Measurements from ENCODE around the gene TJAP1. TPM values are rescaled to one million over a fixed set of nuclear protein-coding genes. Genes with fewer than 3 reads are reported as not detected.

The TJAP1 gene
- total and polyA plus RNA-seq, 2 of the 8 experiments (the other 6 are each of a cell fraction or from before 2014, with no cell fraction given) = 30.7 to 40.4 TPM

- TF ChIP-seq BCL11A (IDR thresholded peaks at IDR 0.05; ENCODE audit: low read depth in 2 of 2, low read length in 2 of 2) (no peak), CTBP2 (IDR thresholded peaks at IDR 0.05; ENCODE audit: borderline replicate concordance, insufficient read depth, insufficient read length, low read length) (no peak), KDM4A (IDR thresholded peaks at IDR 0.05; ENCODE audit: low read depth, low read length, severe bottlenecking) (peak; percentile 97), SIN3A (conservative IDR thresholded peaks at IDR 0.05 in 1 of 2, IDR thresholded peaks at IDR 0.05 in 1 of 2; ENCODE audit: low read depth in 1 of 2, low read length in 2 of 2) (peak in 1 of 2 experiments; percentile 80; a peak in 2 of 4 replicates), SP1 (IDR thresholded peaks at IDR 0.05; ENCODE audit: low read depth, low read length) (no peak), TAF7 (optimal IDR thresholded peaks at IDR 0.05; ENCODE audit: borderline replicate concordance, low read depth, low read length) (no peak), RFX5 (IDR thresholded peaks at IDR 0.05; ENCODE audit: borderline replicate concordance, low read depth, low read length) (peak; percentile 84), POLR2AphosphoS5 (IDR thresholded peaks at IDR 0.05; ENCODE audit: low read depth, low read length) (peak; percentile 59), ASH2L (IDR thresholded peaks at IDR 0.05; ENCODE audit: low read length) (peak; percentile 30), NRF1 (IDR thresholded peaks at IDR 0.05; ENCODE audit: low read depth, low read length) (no peak), JUND (IDR thresholded peaks at IDR 0.05; ENCODE audit: low read length) (no peak), SUZ12 (IDR thresholded peaks at IDR 0.05; ENCODE audit: low read length) (peak; percentile 4; the same call in 1 of the 2 replicates), SIRT6 (IDR thresholded peaks at IDR 0.05; ENCODE audit: low read length) (no peak), TAF1 (IDR thresholded peaks at IDR 0.05; ENCODE audit: low read depth, low read length) (peak; percentile 34; the same call in 1 of the 2 replicates), EGR1 (IDR thresholded peaks at IDR 0.05; ENCODE audit: borderline replicate concordance, low read depth, low read length) (peak; percentile 46; the same call in 1 of the 2 replicates), CREB1 (IDR thresholded peaks at IDR 0.05) (peak; percentile 81), YY1 (IDR thresholded peaks at IDR 0.05; ENCODE audit: low read depth, low read length) (peak; percentile 81; the same call in 1 of the 2 replicates), SP4 (IDR thresholded peaks at IDR 0.05; ENCODE audit: low read length) (no peak)
- TF ChIP-seq, protein P1, sequence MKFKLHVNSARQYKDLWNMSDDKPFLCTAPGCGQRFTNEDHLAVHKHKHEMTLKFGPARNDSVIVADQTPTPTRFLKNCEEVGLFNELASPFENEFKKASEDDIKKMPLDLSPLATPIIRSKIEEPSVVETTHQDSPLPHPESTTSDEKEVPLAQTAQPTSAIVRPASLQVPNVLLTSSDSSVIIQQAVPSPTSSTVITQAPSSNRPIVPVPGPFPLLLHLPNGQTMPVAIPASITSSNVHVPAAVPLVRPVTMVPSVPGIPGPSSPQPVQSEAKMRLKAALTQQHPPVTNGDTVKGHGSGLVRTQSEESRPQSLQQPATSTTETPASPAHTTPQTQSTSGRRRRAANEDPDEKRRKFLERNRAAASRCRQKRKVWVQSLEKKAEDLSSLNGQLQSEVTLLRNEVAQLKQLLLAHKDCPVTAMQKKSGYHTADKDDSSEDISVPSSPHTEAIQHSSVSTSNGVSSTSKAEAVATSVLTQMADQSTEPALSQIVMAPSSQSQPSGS (IDR thresholded peaks at IDR 0.05; ENCODE audit: low read length) = no peak
- TF ChIP-seq, protein P2, sequence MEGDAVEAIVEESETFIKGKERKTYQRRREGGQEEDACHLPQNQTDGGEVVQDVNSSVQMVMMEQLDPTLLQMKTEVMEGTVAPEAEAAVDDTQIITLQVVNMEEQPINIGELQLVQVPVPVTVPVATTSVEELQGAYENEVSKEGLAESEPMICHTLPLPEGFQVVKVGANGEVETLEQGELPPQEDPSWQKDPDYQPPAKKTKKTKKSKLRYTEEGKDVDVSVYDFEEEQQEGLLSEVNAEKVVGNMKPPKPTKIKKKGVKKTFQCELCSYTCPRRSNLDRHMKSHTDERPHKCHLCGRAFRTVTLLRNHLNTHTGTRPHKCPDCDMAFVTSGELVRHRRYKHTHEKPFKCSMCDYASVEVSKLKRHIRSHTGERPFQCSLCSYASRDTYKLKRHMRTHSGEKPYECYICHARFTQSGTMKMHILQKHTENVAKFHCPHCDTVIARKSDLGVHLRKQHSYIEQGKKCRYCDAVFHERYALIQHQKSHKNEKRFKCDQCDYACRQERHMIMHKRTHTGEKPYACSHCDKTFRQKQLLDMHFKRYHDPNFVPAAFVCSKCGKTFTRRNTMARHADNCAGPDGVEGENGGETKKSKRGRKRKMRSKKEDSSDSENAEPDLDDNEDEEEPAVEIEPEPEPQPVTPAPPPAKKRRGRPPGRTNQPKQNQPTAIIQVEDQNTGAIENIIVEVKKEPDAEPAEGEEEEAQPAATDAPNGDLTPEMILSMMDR (IDR thresholded peaks at IDR 0.05; ENCODE audit: control extremely low read depth in 1 of 3, insufficient read depth in 1 of 3, low read depth in 1 of 3, low read length in 3 of 3) = no peak
Measured at GRCh38 chr6:43509984-43510826, 32.8 kb downstream of the TJAP1 start, which contains the start of gene LRRC73 (continued).

Measured in H1 (cell line).